Dermis blood vessel endothelial cell (primary cell): ENCODE measurements around the gene NFKBIE. TPM values are rescaled to one million over a fixed set of nuclear protein-coding genes. Genes with fewer than 3 reads are reported as not detected.
"Not testable (repeated sequence)": the region's sequence is repeated elsewhere in the genome, so short reads cannot be mapped to it uniquely, and the experiment has no call there.

Experiments
- DNase-seq: peaks from one replicate; pipeline ENCODE4 v3.0.0; 2010
- total RNA-seq: library from RNA; depleted of rRNA; stranded (reverse); fragments of >200 nt; gene quantifications from 2 replicates; pipeline ENCODE4 v1.2.3, GENCODE V29; 2014

NFKBIE gene, protein sequence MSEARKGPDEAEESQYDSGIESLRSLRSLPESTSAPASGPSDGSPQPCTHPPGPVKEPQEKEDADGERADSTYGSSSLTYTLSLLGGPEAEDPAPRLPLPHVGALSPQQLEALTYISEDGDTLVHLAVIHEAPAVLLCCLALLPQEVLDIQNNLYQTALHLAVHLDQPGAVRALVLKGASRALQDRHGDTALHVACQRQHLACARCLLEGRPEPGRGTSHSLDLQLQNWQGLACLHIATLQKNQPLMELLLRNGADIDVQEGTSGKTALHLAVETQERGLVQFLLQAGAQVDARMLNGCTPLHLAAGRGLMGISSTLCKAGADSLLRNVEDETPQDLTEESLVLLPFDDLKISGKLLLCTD
- total RNA-seq, result 13.4 and 41.7 TPM in 2 replicates

DNA sequence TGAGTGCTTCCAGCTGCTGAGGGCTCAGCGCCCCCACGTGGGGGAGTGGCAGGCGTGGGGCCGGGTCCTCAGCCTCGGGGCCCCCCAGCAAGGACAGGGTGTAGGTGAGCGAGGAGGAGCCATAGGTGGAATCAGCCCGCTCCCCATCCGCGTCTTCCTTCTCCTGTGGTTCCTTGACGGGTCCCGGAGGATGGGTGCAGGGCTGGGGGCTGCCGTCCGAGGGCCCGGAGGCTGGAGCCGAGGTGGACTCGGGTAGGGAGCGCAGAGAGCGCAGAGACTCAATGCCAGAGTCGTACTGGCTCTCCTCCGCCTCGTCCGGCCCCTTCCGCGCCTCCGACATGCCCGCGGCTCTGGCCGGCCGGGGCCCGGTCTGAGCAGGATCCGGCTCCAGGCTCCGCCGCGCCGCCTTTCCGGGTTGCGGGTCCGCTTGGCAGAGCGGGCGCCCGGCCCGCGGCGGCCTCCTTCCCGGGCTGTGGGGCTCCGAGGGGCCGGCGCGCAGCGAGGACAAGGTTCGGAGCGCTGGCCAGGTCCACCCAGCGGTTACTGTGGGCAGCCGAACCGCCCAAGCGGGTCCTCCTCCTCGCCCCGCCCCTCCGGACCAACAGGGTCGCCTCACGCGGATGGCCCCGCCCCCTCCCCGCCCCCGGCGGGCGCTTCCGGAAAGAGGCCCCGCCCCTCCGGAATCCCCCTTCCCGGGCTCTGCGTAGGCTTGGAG is at the start of gene NFKBIE:
Gene NFKBIE (minus strand): TSS at position 545 of the 715 bp plus-strand sequence. CDS start 205 bp downstream, at position 340.
- DNase-seq, result peak; percentile 90

DNA sequence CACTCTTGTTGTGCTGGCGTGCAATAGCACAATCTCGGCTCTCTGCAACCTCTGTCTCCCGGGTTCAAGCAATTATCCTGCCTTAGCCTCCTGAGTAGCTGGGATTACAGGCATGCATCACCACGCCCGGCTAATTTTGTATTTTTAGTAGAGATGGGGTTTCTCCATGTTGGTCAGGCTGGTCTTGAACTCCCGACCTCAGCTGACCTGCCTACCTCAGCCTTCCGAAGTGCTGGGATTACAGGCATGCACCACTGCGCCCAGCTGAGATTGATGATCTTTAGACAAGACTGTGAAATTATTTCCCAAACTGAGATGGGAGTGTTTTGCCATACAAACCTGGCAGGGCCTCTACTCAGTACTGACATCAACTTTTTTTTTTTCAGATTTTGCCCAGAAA is 49.3 kb upstream of the NFKBIE start:
- DNase-seq, result not testable (repeated sequence)

DNA sequence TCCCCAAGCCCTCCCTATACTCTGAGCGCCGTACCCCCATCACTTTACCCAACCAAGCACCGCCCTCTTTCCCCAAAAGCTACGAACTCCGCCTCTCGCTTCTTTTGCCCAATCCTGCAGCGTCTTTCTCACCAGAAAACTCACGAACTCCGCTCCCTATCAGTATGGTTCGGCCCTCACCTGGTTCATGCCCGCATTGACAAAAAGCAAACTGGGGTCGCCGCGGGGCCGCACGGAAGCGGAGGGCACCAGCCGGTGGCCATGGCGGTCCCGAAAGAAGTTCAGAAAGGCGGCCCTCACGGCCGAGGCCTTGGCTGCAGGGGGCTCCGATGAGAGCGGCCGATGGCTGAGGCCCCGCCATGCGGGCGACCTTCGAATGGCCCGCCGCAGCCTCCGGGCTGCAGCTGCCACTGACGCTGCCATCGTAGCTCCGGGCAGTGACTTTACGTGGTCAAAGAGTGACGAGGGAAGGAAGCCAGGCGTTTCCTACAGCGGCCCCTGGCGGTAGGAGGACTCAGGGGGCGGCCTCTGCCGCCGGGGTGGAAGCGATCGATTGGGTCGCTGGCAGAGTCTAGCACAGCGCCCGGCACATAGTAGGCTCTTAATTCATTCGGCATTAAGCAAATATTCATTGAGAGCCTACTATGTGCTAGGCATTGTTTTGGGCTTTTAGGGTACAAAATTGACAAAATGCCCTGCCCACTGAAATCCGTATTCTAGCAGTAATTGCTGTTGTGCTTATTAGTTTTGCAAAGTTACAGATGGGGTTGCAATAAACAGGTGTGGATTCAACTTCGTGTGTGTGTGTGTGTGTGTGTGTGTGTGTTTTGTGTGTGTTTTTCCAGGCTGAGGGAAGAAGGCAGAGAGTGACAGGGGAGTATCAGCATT is 47.8 kb upstream of the NFKBIE start, which contains the start of gene AARS2:
Gene AARS2 (minus strand): TSS at position 447 of the 888 bp plus-strand sequence. CDS start 24 bp downstream, at position 423.
- DNase-seq, result peak; percentile 92

DNA sequence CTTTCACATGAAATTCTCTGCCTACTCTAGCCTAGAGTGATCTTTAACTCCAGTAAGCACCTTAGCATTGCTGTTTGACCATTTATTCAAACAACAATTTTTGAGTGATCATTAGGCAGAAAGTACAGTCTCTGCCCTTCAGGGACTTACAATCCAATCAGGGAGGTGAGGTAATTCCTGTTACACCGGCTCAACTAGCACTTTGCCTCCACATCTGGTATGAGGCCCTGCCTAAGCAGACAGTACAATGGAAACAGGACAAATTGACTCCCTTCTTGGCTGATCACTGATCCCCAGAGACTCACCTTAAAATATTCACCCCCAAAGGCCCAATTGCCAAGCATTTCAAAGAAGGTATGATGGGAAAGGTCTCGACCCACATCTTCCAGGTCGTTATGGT is 46.4 kb upstream of the NFKBIE start:
- no peak for DNase-seq

DNA sequence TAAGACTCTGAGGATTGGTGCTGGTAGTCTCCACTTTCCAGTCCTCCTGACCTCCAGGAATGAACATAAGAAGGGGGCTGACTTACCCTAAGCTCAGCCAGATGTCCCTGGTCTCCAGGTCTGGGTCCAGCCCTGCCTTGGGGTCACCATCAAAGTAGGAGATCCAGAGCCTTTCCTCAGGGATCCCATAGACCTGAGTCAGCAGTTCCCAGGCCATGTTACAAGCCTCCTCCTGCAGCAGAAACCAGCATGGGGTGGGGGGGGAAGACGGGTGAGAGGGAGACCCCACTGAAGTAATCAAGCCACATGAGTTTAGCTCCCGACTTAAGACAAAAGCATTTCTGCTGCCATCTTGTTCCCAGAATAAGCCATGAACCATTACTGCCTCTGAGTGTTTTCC is 46.0 kb upstream of the NFKBIE start:
- no peak for DNase-seq

DNA sequence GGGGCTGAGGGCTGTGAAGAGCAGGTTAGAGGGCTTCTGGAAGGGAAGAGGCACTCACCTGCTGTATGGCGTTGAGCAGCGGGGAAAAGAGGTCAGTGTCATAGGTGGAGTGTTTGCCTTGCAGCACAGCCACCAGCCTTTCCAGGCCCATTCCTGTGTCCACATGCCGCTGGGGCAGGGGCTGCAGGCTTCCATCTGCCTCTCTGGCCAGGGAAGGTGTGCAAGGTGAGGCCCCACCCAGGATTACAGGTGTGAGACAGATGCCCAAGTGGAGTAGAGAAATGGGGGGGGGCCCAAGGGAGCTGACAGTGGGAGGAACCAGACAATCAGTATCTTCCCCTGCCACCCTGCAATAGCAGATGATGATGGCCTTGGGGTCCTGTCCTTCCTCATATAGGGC is 44.9 kb upstream of the NFKBIE start:
- no peak for DNase-seq

DNA sequence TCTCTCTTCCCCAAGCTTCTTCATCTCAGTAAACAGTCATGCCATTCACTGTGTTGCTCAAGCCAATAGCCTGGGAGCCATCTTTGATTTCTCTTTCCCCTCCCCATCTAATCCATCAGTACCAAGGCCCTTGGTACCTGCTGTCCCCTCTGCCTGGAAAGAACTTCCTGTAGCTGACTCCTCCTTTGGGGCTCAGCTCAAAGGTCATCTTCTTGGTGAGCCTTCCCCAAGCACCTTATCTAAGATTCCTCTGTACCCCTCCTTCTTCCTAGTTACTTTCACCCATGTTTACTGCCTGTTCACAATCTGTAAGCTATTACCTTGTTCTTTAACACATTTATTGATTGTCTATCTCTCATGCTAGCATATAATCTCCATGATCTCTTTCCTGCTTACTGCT is 44.3 kb upstream of the NFKBIE start:
- no peak for DNase-seq

DNA sequence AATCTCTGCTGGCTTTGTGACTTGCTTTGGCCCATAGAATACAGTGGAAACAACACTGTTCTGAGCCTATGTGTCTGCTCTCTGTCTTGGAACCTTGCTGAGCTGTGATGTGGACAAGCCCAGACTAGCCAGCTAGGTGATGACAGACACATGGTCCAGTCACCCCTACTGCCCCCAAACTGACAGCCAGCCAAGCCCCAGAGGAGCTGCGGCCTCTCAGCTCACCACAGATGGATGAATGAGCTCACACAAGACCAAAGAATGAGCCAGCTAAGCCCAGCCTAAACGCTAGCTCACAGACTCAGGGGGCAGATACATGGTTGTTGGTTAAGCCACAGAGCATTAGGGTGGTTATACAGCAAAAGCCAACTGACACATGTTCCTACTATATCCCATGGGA is 43.7 kb upstream of the NFKBIE start:
- DNase-seq, result no peak

DNA sequence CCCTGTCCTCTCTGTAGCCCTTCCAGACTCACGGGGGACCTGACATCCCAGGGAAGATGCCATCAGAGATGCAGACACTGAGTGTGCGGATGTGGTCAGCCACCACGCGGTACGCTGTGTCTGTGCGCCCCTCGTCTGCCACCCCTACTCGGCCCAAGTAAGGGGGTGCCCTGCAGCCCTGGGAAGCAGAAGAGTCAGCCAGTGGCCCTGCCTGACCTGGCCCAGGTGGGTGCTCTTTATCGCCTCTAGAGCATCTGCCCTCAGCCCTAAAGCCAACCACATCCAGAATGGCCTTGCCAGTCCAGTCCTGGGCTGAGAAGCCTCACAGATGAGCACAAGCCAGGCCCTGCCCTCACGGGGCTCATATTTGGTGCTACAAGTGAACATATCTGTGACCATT is 41.9 kb upstream of the NFKBIE start:
- DNase-seq, result no peak

DNA sequence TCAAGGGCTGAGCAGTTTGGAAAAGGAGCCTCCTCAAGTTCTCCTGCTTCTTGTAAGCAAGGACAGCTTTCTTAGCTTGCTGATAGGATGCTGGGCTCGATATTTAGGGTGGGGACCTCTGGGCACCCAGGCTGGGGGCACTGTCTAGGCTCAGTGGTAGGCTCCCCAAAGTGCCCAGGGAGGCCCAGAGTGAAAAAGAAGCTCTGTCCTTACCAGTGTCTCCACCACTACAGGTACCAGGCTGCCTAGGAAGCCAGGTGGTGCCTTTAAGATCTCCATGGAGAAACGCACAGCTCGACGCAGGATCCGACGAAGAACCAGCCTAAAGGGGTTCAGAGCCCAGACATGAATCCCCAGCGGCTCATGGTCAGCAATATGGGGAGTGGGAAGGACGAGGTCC is 41.4 kb upstream of the NFKBIE start:
- DNase-seq, result no peak

DNA sequence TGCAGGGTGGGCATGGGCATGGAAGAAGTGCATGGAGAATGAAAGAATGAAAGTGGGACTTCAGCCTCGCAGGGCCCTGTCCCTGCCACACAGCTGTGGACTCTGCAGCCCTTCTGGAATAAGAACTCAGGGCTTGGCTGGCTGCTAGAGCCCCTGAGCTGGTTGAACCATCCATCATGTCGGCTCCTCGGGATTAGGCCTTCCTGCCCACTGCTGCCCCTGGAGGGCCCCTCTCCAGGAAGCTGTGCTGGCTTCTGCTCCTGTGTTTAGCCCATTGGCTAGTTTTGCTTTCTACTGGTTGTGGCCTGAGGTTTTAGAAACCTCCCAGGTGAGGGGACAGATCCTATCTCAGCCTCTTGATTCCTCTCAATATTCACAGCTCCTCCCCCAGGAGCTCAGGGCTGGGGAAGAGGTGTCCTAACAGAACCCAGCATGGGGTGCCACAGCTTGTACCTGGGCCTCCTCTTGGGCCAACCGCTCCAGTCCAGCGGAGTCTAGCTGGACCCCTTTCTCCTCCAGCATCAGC is 39.9 kb upstream of the NFKBIE start:
- no peak for DNase-seq

DNA sequence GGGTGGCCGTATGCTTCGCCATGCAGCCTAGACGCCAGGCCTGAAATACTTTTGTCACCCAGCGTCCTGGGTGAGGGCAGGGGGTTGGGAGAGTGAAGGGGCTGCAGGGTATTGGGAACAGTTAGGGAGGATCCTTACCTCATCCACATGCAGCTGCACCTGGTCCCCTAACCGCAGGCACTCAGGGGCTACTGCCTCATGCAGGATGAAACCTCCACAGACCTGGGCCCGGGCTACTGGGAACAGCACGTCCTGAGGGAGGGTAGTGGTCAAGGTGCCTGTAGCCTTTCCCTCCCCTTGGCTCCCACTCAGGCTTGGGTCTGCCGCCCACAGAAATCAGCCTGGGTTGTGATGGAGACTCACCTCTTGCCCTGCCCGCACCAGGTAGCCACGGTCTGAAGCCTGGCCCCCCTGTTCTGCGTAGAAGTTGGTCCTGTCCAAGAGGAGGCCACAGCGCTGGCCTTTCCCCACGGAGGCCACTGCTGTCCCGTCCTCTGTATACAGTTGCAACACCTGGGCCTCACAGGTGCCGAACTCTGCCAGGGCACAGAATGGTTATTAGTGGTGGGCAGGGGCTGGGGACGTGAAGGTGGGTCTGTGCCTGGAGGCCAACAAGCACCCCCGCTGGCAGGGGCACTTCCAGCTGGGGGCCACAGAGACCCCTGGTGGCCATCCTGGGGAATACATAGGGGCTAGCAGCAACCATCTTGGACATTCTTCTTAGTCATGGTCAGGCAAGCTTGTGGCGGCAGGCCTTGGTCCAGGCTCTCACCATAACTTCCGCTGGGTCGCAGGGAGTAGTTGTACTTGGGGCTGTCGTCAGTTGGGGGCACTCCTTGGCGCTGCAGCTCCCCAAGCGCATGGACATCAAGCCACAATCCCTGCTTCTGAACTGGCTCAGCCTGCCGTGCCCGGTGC is 39.2 kb upstream of the NFKBIE start:
- DNase-seq, result peak; percentile 70

DNA sequence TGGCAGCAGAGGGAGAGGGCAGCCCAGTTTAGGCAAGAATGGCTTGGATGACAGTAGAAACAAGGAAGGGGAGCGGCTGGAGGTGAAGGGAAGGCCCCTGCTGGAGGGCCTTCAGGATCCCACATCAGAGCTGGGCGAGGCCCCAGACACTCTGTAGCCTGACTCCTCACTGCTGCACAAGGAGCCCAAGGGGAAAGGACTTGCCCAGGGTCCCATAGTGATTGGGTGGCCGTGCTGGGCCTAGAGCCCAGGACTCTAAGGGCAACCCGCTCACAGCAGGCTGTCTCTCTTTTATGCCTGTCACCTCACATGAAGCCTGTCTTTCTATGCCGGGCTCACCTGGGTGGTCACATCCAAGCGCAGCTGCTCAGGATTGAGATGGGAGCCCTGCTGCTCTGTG is 38.5 kb upstream of the NFKBIE start:
- DNase-seq, result no peak

DNA sequence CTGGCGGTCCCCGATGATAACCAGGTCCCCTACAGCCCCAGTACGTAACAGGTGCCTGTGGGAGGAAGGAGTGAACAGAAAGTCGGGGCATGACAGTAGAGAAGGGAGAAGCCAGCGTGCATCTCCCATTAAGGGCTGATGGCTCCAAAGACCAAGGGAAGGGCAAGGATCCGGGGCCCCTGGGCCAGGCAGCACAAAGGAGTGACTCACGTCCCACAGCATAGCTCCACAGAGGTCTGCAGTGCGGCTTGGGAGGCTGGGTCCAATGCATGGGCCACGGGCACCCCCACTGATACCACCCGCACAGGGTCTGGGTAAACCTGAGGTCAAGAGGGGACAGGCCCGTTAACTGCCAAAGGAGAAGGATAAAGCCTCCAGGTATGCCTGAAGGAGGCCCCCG is 37.5 kb upstream of the NFKBIE start:
- no peak for DNase-seq

DNA sequence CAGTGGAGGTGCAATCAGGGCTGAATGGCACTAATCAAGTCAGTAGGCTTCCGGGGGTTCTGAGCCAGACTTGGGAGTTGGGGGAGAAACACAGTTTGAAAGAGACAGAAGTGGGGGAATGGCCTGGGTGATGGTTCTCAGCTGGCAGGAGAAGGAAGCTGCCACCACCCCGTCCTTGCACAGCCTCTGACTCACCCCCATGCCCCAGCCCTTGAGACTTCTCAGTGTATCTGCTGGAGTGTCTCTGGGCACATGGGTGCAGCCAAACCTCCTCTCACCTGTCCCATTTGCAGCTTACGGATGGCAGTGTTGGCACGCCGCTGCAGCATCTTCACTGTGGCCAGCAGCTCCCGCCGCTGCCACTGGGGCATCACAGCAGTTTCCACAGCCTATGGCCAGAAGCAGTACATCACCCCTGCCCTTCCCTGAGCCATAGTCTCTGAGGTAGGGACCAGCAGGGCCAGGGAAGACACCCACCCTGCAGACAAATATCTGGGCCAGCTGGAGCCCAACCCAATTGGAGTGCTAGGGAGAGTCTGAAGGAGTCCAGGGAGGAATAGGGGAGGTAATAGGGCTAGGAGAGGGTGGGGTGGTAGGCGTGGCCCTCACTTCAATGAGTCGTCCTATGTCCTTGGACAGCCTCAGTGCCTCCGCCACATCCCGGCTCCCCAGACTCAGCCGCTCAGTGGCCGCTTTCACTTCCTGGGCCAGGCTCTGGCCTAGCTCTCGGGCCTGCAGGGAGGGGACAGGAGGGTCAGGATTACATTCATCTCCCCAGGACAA is 36.6 kb upstream of the NFKBIE start:
- no peak for DNase-seq

DNA sequence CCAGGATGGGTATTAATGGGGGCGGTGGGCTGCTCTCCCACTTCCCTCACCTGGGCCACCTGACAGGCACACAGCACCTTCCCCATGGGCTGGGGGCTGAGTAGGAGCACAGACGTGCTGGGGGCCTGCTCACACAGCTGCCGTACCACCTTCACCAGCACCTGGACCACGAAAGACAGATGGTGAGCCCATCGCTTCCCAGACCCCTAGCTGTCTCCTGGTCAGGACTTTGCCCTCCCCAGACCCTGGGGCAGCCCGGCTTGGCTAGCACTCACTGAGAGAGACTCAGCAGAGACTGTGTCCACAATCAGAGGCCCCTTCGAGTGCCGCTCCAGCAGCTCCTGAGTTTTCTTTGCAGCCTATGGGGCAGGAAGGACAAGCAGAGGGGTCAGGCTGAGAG is 35.8 kb upstream of the NFKBIE start:
- no peak for DNase-seq

DNA sequence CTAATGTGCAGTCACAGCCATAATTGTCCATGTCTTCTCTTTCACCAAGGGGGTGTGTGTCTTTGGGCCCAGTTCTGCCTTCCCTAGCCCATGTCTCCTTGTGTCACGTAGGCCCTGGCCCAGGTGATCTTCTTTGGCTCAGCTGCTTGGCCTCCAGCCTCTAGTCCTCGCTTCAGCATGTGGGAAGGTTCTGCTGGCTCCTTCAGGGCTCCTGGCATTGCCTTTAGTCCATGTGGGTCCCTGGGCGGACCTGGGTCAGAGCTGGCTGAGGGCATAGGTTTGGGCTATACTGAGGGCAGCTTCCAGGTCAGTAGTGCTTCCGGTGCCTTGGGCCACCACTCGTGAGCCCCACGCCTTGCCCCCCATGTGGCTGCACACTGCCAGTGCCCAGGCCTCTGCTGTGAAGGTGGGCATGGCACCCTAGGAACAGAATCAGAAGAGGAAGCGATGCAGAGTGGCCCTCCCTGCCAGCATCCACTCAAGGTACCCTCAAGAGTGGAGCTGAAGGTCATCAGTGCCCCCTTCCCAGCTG is 35.0 kb upstream of the NFKBIE start:
- no peak for DNase-seq

DNA sequence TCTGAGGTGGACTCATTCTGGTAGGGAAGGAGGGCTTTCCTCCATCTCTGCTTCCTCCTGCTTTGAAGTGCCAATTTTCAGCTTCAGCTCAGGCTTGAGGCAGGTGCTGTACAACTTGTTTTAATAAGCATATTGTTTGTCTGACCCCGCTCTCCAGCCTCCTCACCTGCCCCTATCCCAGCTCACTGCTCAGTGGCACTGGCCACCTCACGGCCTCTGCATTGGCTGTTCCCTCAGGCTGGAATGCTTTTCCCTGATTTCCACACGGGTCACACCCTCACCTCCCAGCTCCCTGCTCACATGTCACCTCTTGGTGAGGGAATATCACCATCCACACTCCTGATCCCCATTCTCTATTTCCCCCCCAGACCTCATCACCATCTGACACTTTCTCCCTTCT is 33.5 kb upstream of the NFKBIE start:
- no peak for DNase-seq

DNA sequence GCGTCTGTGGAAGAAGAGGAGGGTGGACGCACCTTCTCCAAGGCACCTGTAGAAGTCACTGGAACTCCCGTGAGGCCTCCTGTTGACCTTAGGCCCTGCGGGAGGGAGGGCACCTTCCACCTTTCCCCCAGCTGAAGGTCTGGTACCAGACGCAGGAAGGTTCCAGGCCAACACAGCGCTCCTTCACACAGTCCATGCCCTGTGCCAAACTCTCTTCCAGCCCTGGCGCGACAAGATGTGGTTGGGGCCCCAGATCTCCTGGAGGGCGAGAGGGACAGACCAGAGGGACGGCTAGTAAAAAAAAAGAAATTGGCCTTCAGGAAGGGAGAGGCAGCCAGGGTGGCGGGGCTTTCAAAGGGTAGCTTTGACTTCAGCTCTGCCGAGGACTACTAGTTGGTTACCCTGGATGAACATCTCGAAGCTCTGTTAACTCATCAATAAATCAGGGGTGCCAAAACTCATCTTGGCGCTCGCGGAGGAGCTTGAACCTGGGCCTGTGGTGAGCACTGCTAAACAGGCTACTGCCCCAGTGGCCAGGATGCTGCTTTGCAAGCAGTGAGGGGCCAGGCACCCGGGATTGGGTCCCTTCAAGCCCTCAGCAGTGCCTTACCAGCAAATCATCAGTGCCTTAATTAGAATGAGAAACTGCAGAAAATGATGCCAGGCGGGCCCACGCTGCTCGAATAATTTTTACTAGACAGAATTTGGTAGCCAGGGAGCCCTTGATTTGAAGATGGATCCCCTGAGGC is 32.9 kb upstream of the NFKBIE start:
- no peak for DNase-seq
